Posterior cingulate gyrus (tissue), 11 donors: Measurements from ENCODE around the gene CCDC38.

ENCODE experiments used
- DNase-seq, 10 donors: peaks; one replicate each; pipeline versions ENCODE4 v3.0.0 to v3.0.0-alpha.2; 2020 to 2021; ENCODE audit warnings: mixed read lengths in 3 of 10
- intact Hi-C: fragments of 100-400 bp; cut with DNase I; formaldehyde crosslinking; loops from one replicate; pipeline ENCODE4 v1.15.1; 2023

CCDC38 gene

DNA sequence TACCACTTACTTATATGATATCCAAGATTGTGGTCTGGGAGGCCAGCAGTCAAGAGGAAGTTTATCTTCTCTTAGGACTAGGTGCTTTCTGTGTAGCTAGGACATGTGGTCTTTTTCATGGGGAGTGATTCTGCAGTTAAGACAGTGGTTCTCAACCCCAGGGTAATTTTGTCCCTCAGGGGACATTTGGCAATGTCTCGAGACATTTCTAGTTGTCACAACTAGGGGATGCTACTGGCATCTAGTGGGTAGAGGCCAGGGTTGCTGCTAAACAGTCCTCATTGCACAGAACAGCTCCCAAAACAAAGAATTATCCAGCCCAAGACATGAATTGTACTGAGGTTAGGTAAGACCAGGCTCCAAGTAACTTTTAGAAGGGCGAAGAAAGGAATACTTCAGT, 20.7 kb upstream of the CCDC38 start:
- intact Hi-C loops, result no loop called here
- no peak for DNase-seq

DNA sequence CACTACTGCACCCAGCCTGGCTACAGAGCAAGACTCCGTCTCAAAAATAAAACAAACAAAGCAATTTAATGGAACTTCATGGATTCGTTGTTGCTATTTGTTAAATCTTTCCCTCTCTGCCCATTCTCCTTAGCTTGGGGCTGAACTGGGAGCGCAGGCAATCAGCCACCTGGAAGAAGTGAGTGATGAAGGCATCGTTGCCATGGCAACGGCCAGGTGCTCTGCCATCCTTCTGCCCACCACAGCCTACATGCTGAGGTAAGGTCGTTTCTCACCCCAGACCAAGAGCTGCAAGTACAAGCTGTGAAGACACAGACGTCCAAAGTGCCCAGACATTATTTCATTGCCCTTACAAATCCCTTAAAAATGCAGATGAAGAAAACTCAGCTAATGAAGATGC, 19.8 kb upstream of the CCDC38 start:
- peak in 1 of 10 donors; percentile 43 for DNase-seq
- intact Hi-C loops, result no loop called here

- intact Hi-C loops, result no loop called here
- DNase-seq, result no peak
Observed at GRCh38 chr12:95960241-95960640, 17.8 kb upstream of the CCDC38 start.

DNA sequence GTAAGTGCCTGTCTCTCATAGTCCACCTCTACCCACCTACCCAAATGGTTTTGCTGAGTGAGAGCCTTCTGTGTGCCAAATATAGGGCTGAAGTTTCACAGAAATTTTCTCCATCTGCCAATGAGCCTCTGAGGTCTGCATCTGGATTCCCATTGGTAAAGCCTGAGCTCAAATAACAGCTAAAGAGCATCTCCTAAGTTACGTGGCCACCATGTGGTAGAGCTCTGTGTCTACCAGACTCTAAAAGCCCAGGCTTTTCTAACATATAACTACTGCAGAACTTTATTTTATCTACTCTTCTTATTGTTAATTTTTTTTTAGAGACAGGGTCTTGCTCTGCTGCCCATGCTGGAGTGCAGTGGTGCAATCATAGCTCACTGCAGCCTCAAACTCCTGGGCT, 16.7 kb upstream of the CCDC38 start:
- no peak for DNase-seq
- intact Hi-C loops, result no loop called here

- intact Hi-C loops, result no loop called here
- DNase-seq, result peak in 1 of 10 donors; percentile 44
Observed at GRCh38 chr12:95956557-95957145, 14.2 kb upstream of the CCDC38 start.

- no peak for DNase-seq
- intact Hi-C loops, result no loop called here
Observed at GRCh38 chr12:95955549-95956159, 13.2 kb upstream of the CCDC38 start.

DNA sequence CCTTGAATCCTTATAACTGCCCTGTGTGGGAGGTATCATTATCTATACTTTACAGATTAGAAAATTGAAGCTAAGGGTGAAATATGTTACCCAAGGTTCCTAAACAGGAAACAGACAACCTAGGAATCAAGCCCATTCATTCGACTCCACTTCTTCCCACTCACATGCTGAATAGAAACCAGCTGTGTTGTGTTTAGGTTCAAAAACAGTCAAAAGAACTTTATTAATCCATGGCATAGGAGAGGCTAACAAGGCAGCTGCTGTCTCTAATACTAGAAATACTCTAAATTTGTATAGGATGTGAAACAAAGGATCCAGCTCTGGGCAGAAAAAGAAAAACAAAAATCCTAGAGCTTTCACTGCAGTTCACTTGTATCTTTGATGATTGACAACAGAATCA, 10.6 kb upstream of the CCDC38 start:
- intact Hi-C loops, result no loop called here
- no peak for DNase-seq

- intact Hi-C loops, result no loop called here
- DNase-seq, result no peak
Observed at GRCh38 chr12:95951515-95951914, 9.1 kb upstream of the CCDC38 start.

GRCh38 chr12:95949477-95950206, 7.2 kb upstream of the CCDC38 start:
- no peak for DNase-seq
- intact Hi-C loops, result no loop called here

GRCh38 chr12:95944108-95944704, 1.8 kb upstream of the CCDC38 start:
- DNase-seq, result peak in 2 of 10 donors; percentile 39 to 77
- intact Hi-C loops, result no loop called here

GRCh38 chr12:95943330-95943842, 972 bp upstream of the CCDC38 start, which contains the start of gene AMDHD1:
AMDHD1 (plus strand) TSS chr12:95943331; CDS start chr12:95943399, 68 bp downstream.
- DNase-seq, result peak in 9 of 10 donors; percentile 15 to 92 (median 50)
- intact Hi-C loops, result no loop called here

GRCh38 chr12:95942101-95942523, 302 bp downstream of the CCDC38 start:
- intact Hi-C loops, result no loop called here
- DNase-seq, result no peak

DNA sequence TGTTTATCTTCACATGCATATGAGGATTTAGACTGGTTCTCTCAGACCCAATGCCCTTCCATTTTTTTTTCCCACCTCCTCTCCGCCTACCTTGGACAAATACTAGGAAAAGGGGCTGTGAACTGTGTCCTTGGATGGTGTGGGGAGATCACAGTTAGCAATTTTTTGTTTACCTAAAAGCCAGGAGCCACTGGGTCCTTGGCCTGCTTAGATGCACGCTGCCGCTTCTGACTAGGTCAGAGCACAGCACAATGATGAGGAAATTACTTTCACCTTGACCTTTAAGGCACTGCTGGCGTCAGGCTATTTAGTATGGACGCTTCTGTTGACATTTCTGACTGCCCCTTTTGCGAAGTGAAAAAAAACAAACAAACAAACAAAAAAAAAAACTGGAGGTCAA, 1.9 kb downstream of the CCDC38 start:
- DNase-seq, result no peak
- intact Hi-C loops, result no loop called here

GRCh38 chr12:95922231-95922630, 20.2 kb downstream of the CCDC38 start:
- intact Hi-C loops, result no loop called here
- no peak for DNase-seq

DNA sequence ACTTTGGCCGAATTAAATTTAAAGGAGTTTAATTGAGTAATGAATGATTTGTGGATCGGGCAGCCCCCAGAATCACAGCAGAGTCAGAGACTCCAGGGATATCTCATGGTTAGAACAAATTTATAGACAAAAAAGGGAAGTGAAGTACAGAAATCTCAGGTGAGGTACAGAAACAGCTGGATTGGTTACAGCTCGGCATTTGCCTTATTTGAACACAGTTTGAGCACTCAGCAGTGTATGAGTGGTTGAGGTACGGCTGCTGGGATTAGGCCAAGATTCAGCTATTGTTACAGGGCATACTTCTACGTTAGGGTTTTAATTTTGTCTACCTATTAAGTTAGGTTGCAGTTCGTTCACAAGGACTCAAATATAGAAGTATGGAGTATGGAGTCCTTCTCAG, 23.3 kb downstream of the CCDC38 start:
- intact Hi-C loops, result no loop called here

GRCh38 chr12:95918194-95918993, 24.0 kb downstream of the CCDC38 start:
- peak in 2 of 10 donors; percentile 12 to 34 for DNase-seq
- intact Hi-C loops, result loop anchor here (1.0 kb wide), 1 partner anchor 80 kb away; no protein-coding TSS in a partner anchor

More for the DNA sequence above, 23.3 kb downstream of the CCDC38 start:
- no peak for DNase-seq

DNA sequence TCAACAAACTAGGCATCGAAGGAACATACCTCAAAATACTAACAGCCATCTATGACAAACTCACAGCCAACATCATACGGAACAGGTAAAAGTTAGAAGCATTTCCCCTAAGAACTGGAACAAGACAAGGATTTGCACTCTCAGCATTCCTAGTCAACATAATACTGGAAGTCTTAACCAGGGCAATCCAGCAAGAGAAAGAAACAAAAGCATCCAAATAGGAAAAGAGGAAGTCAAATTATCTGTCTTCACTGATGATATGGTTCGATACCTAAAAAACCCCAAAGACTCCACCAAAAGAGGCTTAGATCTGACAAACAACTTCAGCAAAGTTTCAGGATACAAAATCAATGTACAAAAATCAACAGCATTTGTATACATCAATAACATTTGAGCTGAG, 32.5 kb downstream of the CCDC38 start:
- no peak for DNase-seq
- intact Hi-C loops, result no loop called here

GRCh38 chr12:95908573-95908972, 33.8 kb downstream of the CCDC38 start:
- intact Hi-C loops, result no loop called here
- DNase-seq, result no peak

DNA sequence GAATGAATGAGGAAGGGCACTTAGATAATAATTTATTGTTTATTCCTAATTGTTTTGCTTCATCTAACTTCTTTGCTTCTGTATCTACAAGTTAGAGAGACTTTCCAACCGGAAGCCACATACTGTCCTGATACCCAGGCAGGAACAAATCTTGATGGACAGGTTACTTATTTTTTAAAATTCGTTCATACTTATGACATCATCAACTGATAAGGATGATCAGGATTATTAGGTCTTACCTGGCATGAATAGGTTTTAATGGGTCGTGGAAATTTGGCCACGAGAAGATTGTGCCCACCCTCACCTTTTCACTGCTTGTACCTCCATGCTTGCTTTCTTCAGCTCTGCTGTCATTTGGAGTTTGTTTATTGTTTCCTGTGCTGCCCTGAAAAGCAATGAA, 44.3 kb downstream of the CCDC38 start:
- no peak for DNase-seq

DNA sequence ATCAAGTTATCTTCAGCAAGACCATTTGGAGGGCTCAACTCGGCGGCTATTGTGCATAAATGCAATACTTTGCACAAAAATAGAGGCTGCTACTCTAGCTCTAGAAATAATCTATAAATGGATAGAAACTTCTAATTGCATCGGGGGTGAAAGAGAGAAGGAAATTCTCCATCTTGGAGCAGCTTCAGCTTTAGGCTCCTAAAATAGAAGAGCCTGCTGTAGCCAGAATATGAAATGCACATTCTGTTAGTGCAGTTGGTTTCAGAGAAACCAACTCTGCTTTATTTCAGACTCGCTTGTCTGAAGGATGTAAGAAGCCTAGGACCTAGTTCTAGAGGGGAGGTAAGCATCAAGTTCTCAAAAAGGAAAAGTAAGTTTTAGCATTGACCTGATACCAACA, 45.6 kb downstream of the CCDC38 start:
- intact Hi-C loops, result no loop called here
- DNase-seq, result no peak

More for the DNA sequence above, 44.3 kb downstream of the CCDC38 start:
- intact Hi-C loops, result no loop called here
